Astrocyte (in vitro differentiated cells and primary cell): Measurements from ENCODE around the gene PIK3R6.

Experiments used
- CTCF ChIP-seq: IDR thresholded peaks from 2 replicates; pipeline ENCODE4 v1.5.1; 2011; ENCODE audit warnings: low read depth, mild to moderate bottlenecking, inconsistent platforms, low read length, moderate library complexity; ENCODE audit not compliant: insufficient read depth
- EZH2 ChIP-seq: IDR thresholded peaks from 2 replicates; pipeline ENCODE4 v1.6.1; 2012; ENCODE audit warnings: mild to moderate bottlenecking, low read length, inconsistent platforms; ENCODE audit not compliant: insufficient read depth

GRCh38 chr17:8844229-8845218, 22.9 kb downstream of the PIK3R6 start:
- TF ChIP-seq CTCF (no peak), EZH2 (no peak)
